ENCODE data around the gene SP2.

SP2 gene

GRCh38 chr17:47901423-47901822, 5.4 kb downstream of the SP2 start:
- TF ChIP-seq CTCF (IDR thresholded peaks at IDR 0.05; ENCODE audit: insufficient read depth, low read depth, low read length, missing control alignments) = no peak
- no peak overlapping the region for H3K4me3 ChIP-seq (ENCODE audit: low read length)
- DNase-seq (ENCODE audit: low read depth) = no peak

DNA sequence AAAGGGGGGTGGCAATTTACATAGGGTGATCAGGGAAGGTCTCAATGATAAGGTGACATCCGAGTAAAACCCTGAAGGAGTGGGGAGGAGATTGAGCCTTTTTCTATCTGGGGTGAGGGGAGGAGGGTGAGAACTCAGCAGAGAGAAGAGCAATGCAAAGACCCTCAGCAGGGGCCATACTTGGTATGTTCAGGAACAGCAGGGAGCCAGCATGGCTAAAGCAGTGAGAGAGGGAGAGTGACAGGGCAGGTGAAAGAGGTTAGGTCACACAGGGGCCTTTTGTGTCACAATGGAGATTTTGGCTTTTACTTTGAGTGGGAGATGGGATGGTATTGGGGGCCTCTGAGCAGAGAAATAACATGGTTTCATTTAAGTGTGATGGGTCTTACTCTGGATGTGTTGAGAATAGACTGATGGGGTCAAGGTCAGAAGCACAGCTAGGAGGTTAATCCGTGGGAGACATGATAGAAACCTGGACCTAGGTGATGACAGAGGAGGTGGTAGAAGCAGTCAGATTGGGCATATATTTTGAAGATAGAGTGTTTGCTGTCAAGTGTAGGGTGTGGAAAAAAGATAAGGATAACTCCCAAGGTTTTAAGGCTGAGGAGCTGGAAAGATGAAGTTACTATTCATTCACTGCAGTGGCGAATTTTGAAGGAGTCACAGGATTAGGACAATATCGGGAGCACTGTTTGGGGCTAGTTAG, 6.2 kb downstream of the SP2 start:
- no peak for DNase-seq (ENCODE audit: low read depth)
- H3K4me3 ChIP-seq (ENCODE audit: low read length) = no peak overlapping the region
- TF ChIP-seq CTCF (IDR thresholded peaks at IDR 0.05; ENCODE audit: insufficient read depth, low read depth, low read length, missing control alignments) = no peak

GRCh38 chr17:47905221-47905733, 9.2 kb downstream of the SP2 start:
- peak; percentile 66 for DNase-seq (ENCODE audit: low read depth)
- no peak overlapping the region for H3K4me3 ChIP-seq (ENCODE audit: low read length)
- no peak for TF ChIP-seq CTCF (IDR thresholded peaks at IDR 0.05; ENCODE audit: insufficient read depth, low read depth, low read length, missing control alignments)

DNA sequence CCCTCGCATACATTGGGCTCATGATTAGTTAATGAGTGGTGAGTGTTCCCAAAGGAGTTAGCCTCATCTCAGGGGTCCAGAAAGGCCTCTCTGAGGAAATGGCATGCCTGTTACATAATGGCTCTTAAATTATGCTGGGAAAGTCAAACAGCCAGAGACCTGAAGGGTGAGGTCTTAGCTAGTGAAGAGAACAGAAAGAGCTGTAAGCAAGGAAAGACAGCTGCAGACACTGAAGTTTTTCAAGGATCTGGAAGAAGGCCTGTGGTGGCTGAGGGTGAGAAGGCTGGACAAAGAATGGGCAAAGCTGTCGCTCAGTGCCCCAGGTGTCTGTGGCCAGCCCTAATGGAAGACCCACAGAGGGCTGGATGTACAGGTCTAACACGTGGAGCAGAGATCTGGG, 10.4 kb downstream of the SP2 start:
- H3K4me3 ChIP-seq (ENCODE audit: low read length) = no peak overlapping the region
- no peak for TF ChIP-seq CTCF (IDR thresholded peaks at IDR 0.05; ENCODE audit: insufficient read depth, low read depth, low read length, missing control alignments)
- no peak for DNase-seq (ENCODE audit: low read depth)

DNA sequence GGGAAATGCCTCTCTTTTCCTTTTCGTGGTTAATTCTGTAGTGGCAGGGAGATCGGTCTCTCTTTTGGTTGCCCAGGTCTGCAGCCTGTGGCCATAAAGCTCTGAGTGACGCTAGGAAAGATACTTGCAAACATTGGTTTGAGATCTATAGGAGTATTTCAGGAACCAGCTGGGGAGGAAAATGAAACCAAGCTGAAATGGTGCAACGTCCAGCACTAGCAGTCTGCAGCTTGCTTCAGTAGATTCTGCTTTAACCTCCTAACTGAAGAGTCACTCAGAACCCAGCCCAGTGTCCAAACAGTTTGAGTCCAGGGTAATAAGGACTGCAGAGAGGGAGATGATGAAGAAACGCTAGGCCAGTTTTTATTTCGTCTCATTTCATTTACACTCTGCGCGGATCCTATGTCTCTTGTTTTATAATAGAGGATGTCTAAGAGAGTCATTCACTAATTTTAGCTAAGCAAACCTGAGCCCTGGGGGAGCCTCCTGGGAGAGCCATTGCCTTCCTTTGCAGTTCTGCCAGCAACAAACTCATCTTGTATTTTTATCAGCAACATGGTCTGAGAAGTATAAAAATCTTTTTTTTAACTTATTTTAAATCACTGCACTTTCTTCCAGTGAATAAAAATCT, 12.0 kb downstream of the SP2 start:
- DNase-seq (ENCODE audit: low read depth) = no peak
- TF ChIP-seq CTCF (IDR thresholded peaks at IDR 0.05; ENCODE audit: insufficient read depth, low read depth, low read length, missing control alignments) = no peak

GRCh38 chr17:47913050-47913449, 17.0 kb downstream of the SP2 start:
- no peak overlapping the region for H3K4me3 ChIP-seq (ENCODE audit: low read length)
- DNase-seq (ENCODE audit: low read depth) = no peak
- no peak for TF ChIP-seq CTCF (IDR thresholded peaks at IDR 0.05; ENCODE audit: insufficient read depth, low read depth, low read length, missing control alignments)

More for the DNA sequence above, 12.0 kb downstream of the SP2 start:
- H3K4me3 ChIP-seq (ENCODE audit: low read length) = no peak overlapping the region

Measured in epithelial cell of esophagus (primary cell).